ENCODE data around the gene CERS6. TPM values are rescaled to one million over a fixed set of nuclear protein-coding genes. Genes with fewer than 3 reads are reported as not detected.

CERS6 gene
- total RNA-seq, 2 donors from 2014 or later = 12.5 to 16.3 TPM

- Histone ChIP-seq H3K4me3 (no peak overlapping the region), H3K9me3 (no peaks in the 10 kb centered on the region), H3K27ac (no peak overlapping the region), H3K4me1 (no peaks in the 10 kb centered on the region), H3K27me3 (no peaks in the 10 kb centered on the region), H3K36me3 (replicated peaks in 1 of 2; ENCODE audit: insufficient read depth in 1 of 2, low read depth in 2 of 2) (no peaks in the 10 kb centered on the region)
- DNase-seq (no peak), ATAC-seq (no peak)
- 85 to 97% methylated on average over 6 of the region's 6 CpGs for WGBS, 2 donors
- intact Hi-C loops (cut with DNase I) = no loop called here
- no peak for TF ChIP-seq POLR2A (IDR thresholded peaks at IDR 0.05)
- no peak for TF ChIP-seq CTCF (IDR thresholded peaks at IDR 0.05)
Observed at GRCh38 chr2:168642873-168643272, 186.8 kb downstream of the CERS6 start.

GRCh38 chr2:168643979-168644378 lies 187.9 kb downstream of the CERS6 start:
- no peaks in the 10 kb centered on the region for H3K9me3 ChIP-seq
- TF ChIP-seq POLR2A (IDR thresholded peaks at IDR 0.05) = no peak
- no peak for TF ChIP-seq CTCF (IDR thresholded peaks at IDR 0.05)
- H3K27ac ChIP-seq = no peak overlapping the region
- no peak for DNase-seq
- intact Hi-C loops (cut with DNase I) = no loop called here
- H3K36me3 ChIP-seq (replicated peaks in 1 of 2; ENCODE audit: insufficient read depth in 1 of 2, low read depth in 2 of 2) = no peaks in the 10 kb centered on the region
- 92 to 100% methylated on average over 1 of the region's 1 CpG for WGBS, 2 donors
- ATAC-seq = no peak
- H3K27me3 ChIP-seq = no peaks in the 10 kb centered on the region
- H3K4me1 ChIP-seq = no peaks in the 10 kb centered on the region
- H3K4me3 ChIP-seq = no peak overlapping the region

GRCh38 chr2:168645696-168646338 lies 189.7 kb downstream of the CERS6 start:
- H3K9me3 ChIP-seq = no peaks in the 10 kb centered on the region
- 81 to 96% methylated on average over 2 of the region's 2 CpGs for WGBS, 2 donors
- ATAC-seq (no peak), DNase-seq (no peak)
- intact Hi-C loops (cut with DNase I) = no loop called here
- TF ChIP-seq CTCF (IDR thresholded peaks at IDR 0.05) = no peak
- TF ChIP-seq POLR2A (IDR thresholded peaks at IDR 0.05) = no peak
- no peak overlapping the region for H3K27ac ChIP-seq
- no peaks in the 10 kb centered on the region for H3K36me3 ChIP-seq (replicated peaks in 1 of 2; ENCODE audit: insufficient read depth in 1 of 2, low read depth in 2 of 2)
- H3K4me3 ChIP-seq = no peak overlapping the region
- H3K27me3 ChIP-seq = no peaks in the 10 kb centered on the region
- H3K4me1 ChIP-seq = no peaks in the 10 kb centered on the region

GRCh38 chr2:168649105-168649504 lies 193.0 kb downstream of the CERS6 start:
- H3K4me1 ChIP-seq = peaks cover 5% of the 10 kb centered on the region
- H3K9me3 ChIP-seq = no peaks in the 10 kb centered on the region
- TF ChIP-seq POLR2A (IDR thresholded peaks at IDR 0.05) (no peak), CTCF (IDR thresholded peaks at IDR 0.05) (no peak)
- 30 to 31% methylated on average over 5 of the region's 5 CpGs for WGBS, 2 donors
- intact Hi-C loops (cut with DNase I) = no loop called here
- no peaks in the 10 kb centered on the region for H3K36me3 ChIP-seq (replicated peaks in 1 of 2; ENCODE audit: insufficient read depth in 1 of 2, low read depth in 2 of 2)
- H3K4me3 ChIP-seq = no peak overlapping the region
- DNase-seq = peak in 3 of 4 donors; percentile 17 to 41 (median 26)
- H3K27ac ChIP-seq = no peak overlapping the region
- no peaks in the 10 kb centered on the region for H3K27me3 ChIP-seq
- no peak for ATAC-seq

GRCh38 chr2:168649562-168649961 lies 193.5 kb downstream of the CERS6 start:
- Histone ChIP-seq H3K36me3 (replicated peaks in 1 of 2; ENCODE audit: insufficient read depth in 1 of 2, low read depth in 2 of 2) (no peaks in the 10 kb centered on the region), H3K9me3 (no peaks in the 10 kb centered on the region), H3K4me1 (peaks cover 5% of the 10 kb centered on the region), H3K4me3 (no peak overlapping the region), H3K27me3 (no peaks in the 10 kb centered on the region), H3K27ac (no peak overlapping the region)
- 80 to 91% methylated on average over 2 of the region's 2 CpGs for WGBS, 2 donors
- ATAC-seq (no peak), DNase-seq (no peak)
- intact Hi-C loops (cut with DNase I) = no loop called here
- TF ChIP-seq CTCF (IDR thresholded peaks at IDR 0.05) (no peak), POLR2A (IDR thresholded peaks at IDR 0.05) (no peak)

Data from body of pancreas (tissue), 4 donors.